ENCODE measurements around the gene VWA2.

The VWA2 gene

GRCh38 chr10:114239117-114239993, at the start of gene VWA2:
VWA2 (plus strand) TSS chr10:114239254; CDS start chr10:114248714, 9,460 bp downstream.
- no peak for DNase-seq
- intact Hi-C loops (cut with DNase I), result no loop called here

GRCh38 chr10:114189700-114190099, 49.4 kb upstream of the VWA2 start:
- no peak for DNase-seq
- intact Hi-C loops (cut with DNase I), result no loop called here

- intact Hi-C loops (cut with DNase I), result no loop called here
- DNase-seq, result no peak
Observed at GRCh38 chr10:114195079-114195478, 44.0 kb upstream of the VWA2 start.

DNA sequence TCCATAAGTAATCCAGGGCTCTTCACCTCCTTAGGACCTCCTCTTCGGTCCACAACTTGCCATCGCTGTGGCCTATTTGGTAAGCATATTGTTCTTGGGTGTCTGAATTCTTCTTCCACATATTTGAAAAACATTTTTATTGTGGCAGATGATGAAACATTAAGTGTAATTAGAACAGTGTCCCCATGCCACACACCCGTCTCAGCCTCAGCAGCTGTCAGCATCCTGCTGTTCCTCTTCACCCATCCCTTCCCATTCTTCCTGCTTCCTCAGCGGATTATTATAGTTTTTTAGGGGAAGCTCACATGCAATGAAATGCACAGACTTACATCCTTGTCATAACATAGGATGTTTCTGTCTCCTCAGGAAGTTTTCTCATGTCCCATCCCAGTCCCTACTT, 39.8 kb upstream of the VWA2 start:
- intact Hi-C loops (cut with DNase I), result no loop called here
- no peak for DNase-seq

DNA sequence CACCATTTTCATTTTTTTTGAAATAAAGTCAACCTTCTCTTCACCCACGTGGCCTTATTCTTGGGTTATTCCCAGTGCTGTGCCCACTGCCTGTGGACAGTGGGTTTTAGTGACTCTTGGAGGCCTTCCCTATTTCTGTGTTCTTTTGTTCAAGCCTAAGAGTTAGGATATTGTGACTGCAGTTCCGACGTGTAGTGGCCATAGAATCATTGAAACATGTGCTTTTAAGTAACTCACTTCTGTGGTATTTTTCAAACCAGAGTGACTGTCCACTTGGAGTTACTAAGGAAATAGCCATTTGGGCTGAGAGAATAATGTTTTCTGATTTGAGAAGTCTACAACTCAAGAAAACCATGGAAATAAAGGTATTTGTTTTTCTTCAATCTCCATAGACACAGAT, 36.2 kb upstream of the VWA2 start:
- intact Hi-C loops (cut with DNase I), result no loop called here
- DNase-seq, result no peak

GRCh38 chr10:114206902-114207301, 32.2 kb upstream of the VWA2 start:
- intact Hi-C loops (cut with DNase I), result no loop called here
- DNase-seq, result no peak

- DNase-seq, result no peak
- intact Hi-C loops (cut with DNase I), result no loop called here
Observed at GRCh38 chr10:114207349-114207748, 31.7 kb upstream of the VWA2 start.

- intact Hi-C loops (cut with DNase I), result no loop called here
- no peak for DNase-seq
Observed at GRCh38 chr10:114208351-114208750, 30.7 kb upstream of the VWA2 start.

DNA sequence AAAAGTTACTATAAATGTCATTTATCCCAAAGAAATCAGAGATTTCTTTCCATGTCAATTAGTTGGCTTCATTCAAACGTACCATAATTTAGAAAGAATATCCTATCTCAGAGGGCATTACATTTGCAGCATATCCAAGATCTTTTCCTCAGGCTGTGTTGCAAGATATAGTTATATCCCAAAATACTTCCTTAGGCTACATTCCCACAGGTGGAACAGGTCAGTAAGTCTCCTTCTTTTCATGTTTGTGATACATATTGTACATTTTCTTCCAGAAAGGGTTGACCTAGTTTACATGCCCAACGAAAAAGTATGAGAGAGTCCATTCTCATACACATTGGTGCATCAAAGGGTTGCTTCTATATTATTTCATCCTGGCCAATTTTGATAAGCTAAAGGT, 26.9 kb upstream of the VWA2 start:
- intact Hi-C loops (cut with DNase I), result no loop called here
- DNase-seq, result no peak

DNA sequence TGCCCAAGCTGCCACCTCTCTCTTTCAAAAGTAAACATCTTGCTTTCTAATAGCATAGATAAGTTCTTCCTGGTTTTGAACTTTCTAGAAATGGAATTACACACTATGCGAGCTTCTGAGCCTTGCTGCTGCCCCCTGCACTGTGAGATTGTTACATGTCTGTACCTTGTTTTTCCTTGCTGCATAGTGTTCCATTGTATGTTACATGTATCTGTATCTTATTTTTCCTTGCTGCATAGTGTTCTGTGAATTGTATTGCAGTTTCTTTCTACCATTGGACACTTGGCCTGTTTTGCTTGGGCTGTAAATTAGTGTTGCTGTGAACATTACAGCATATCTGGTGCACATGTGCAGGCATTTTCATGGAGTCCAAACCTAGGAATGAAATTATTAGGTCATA, 24.0 kb upstream of the VWA2 start:
- DNase-seq, result no peak
- intact Hi-C loops (cut with DNase I), result no loop called here

DNA sequence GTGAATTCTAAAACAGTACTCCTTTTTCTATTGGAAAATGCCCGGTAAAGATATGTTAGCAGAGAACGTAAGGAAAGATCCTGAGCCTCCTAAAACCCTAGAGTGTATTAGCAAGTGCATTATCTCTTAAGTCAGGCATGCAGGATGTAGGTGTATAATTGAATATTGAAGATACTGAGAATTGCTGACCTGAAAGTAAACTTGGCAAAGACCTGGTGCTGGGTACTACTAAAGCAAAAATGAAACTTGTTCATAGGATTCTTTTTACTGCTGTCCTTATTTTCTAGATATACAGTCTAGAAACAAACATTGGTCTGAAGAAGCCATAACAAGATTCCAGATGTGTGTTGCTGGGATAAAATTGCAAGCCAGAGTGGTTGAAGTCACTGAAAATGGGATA, 18.8 kb upstream of the VWA2 start:
- intact Hi-C loops (cut with DNase I), result no loop called here
- DNase-seq, result no peak

DNA sequence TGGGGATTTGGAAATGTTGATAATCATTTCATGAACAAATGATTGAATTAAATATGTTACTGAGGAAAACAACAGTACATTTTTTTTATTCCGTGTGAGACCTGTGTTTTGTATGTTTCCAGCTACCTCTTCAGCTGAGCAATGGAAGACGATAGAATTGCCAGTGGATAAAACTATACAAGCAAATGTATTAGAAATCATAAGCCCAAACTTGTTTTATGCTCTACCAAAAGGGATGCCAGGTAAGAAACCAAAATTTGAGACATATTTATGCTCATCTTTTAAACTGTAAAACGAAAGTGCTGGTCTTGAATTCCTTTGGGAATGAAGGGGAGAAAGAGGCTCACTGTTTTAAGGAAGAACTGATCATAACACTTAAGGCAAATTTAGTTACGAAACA, 17.8 kb upstream of the VWA2 start:
- intact Hi-C loops (cut with DNase I), result no loop called here
- no peak for DNase-seq

DNA sequence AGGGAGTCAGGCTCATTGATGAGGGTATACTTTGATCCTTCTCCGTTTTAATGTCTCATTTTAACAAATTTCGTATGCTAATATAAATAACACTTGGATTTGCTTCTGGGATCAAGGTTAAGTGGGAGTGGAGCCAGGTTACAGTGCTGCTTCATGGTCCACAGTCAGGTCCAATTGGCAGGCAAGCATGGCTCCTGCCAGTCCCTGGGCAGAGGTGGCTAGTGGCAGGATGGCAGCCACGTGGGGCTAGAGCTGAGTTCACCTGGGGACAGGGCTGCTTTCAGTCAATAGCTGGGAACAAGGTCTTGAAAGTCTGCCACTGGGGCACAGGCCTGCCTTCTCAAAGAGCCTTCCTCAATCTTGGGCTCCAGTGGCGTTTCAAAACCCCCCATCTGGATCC, 16.0 kb upstream of the VWA2 start:
- DNase-seq, result no peak
- intact Hi-C loops (cut with DNase I), result no loop called here

DNA sequence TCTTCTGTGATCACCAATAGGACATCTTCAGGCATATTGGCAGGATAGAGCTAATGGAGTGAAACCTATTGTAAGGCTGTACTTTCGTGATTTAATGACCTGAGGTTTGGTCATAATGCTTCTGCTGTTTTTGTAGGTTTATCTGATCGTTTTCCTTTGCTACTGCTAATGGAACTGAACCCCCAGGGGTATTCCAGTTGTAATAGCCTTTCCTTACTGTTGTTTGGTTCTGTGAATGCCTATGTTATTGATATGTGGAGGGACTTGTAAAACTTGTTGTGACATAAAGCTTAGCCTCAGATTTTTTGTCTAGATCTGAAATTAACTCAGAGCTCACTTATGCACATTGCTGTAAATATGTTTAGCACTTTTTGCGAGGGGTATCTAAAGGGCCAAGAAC, 10.9 kb upstream of the VWA2 start:
- DNase-seq, result no peak
- intact Hi-C loops (cut with DNase I), result no loop called here

DNA sequence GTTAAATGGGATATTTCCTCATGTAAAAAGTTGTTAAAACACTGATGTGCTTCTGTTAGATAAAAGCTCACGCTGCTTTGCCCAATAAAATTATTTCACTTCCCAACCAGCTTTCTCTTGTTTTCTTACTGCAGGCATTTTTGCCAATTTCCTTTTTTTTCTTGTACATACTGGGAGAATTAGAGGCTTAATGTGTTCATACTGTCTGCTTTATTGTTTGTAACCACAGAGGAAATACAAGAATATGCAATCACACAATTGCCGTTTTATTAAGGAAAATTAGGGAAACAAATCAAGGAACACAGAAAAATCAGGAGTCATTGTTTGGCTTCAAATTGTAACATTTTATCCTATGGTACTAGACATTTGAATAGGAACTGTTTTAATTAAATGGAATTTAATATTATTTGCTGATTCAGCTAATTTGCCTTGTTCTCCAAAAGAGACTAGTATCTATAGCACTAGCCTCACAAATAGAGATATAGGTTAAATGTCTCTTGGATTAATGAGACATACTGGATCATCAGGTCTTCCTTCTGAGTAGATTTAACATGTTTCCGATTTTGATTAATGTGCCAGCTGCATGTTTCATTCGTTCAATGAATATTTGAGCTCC, 6.4 kb upstream of the VWA2 start:
- intact Hi-C loops (cut with DNase I), result no loop called here
- DNase-seq, result no peak

GRCh38 chr10:114233482-114233881, 5.6 kb upstream of the VWA2 start:
- DNase-seq, result no peak
- intact Hi-C loops (cut with DNase I), result no loop called here

- intact Hi-C loops (cut with DNase I), result no loop called here
- DNase-seq, result no peak
Observed at GRCh38 chr10:114234132-114234531, 4.9 kb upstream of the VWA2 start.

DNA sequence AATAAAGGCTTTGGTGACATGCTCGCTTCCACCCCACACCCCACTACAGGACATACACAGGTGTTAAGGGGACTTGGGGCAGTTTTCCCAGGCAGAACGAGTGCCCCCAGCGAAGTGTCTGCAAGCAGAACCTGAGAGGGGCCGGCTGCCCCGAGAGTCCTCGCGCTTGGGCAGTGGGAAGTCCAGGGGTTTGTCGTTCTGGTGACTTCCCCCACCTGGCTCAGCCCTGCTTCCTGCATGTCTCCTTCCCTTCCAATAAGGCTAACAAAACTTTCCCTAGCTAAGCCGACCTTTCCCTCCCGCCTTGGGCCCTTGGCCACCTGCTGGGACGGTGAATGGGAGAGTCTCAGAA, 916 bp downstream of the VWA2 start:
- no peak for DNase-seq
- intact Hi-C loops (cut with DNase I), result no loop called here

DNA sequence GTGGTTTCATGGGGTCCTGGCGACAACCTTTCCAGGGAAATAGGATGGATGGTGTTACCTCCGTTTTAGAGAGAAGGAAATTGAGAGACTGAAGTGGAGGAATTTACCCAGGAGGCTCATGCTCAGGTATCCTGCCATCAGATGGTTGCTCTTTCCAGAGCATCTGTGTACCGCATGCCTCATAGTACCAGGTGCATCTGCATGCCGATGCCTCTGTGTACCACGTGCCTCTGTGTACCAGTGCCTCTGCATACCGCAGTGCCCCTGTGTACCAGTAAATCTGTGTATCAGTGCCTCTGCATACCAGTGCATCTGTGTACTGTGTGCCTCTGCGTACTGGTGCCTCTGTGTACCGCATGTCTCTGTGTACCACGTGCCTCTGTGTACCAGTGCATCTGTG, 3.2 kb downstream of the VWA2 start:
- intact Hi-C loops (cut with DNase I), result no loop called here
- no peak for DNase-seq

DNA sequence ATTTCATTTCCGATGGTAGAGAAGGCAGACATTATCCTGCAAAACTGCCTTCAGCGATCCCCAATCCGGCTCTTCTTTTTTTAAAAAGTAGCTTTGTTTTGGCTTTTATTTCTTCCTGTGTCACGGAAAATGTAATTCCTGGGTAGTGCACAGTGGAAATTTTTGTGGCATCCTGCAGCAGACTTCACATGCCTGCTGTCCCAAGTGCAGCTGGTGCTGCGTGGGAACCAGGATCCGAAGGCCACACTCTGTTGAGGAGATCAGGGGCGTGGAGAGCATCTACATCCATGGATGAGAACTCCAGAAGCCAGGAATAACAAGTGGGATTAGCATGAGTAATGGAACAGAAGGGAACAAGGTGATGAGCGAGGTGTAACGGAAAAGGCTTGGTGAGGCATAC, 4.6 kb downstream of the VWA2 start:
- no peak for DNase-seq
- intact Hi-C loops (cut with DNase I), result no loop called here

DNA sequence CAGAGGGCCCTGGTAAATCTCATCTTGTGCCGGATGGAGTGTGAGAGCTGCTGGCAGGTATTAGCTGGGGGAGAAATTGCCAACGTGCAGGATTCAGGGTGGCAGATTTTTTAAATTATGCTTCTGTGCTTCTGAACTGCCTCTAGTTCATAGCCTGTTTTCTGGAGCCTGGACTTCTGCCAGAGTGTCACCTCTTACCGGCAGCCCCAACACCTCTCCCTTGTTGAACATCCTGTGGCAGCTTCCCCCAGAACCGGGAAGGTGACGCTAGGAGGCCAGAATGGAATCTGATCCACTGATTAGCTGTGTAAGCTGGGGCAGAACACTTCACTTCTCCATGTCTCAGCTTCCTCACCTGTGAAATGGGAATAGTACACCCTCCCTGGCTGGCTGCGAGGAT, 5.1 kb downstream of the VWA2 start:
- intact Hi-C loops (cut with DNase I), result no loop called here
- no peak for DNase-seq
